SK-N-MC (cell line): ENCODE data around the gene ABCC2.

Experiments used
- DNase-seq: peaks from one replicate; pipeline ENCODE4 v3.0.0-alpha.2; 2011; ENCODE audit warnings: low read depth, low spot score
- H3K27ac ChIP-seq: fragments of 200-600 bp; sonication (generic); 2 replicates; pipeline ENCODE4 v1.5.1; 2016; ENCODE audit warnings: mixed run types
- H3K36me3 ChIP-seq: fragments of 200-600 bp; sonication (generic); 2 replicates; pipeline ENCODE4 v1.6.1; 2017; ENCODE audit warnings: antibody characterized with exemption, low read length, mixed read lengths; ENCODE audit not compliant: insufficient read depth
- H3K4me3 ChIP-seq: fragments of 200-600 bp; sonication (generic); 2 replicates; pipeline ENCODE4 v1.5.1; 2016
- H3K9ac ChIP-seq: fragments of 200-600 bp; sonication (generic); 2 replicates; pipeline ENCODE4 v1.8.0; 2017; ENCODE audit warnings: mixed run types, mixed read lengths; ENCODE audit not compliant: insufficient read length
- H3K9me3 ChIP-seq: fragments of 200-600 bp; sonication (generic); 2 replicates; pipeline ENCODE4 v1.6.1; 2017; ENCODE audit warnings: low read depth, mild to moderate bottlenecking, antibody characterized with exemption, low read length, moderate library complexity, mixed read lengths
- EZH2 ChIP-seq: fragments of 200-600 bp; sonication (generic); IDR thresholded peaks from one replicate; pipeline ENCODE4 v1.6.1; 2017; ENCODE audit warnings: antibody characterized with exemption
- FOXP2 ChIP-seq: optimal IDR thresholded peaks from 2 replicates; pipeline ENCODE3; 2011; ENCODE audit warnings: mild to moderate bottlenecking, moderate library complexity; ENCODE audit not compliant: insufficient read depth; ENCODE audit errors: extremely low read length, control extremely low read depth
- POLR2AphosphoS5 ChIP-seq: IDR thresholded peaks from 2 replicates; pipeline ENCODE4 v1.6.1; 2012; ENCODE audit warnings: mild to moderate bottlenecking, low read depth, low read length, borderline replicate concordance

ABCC2 gene

GRCh38 chr10:99748823-99749451 is 33.5 kb upstream of the ABCC2 start:
- peaks cover 17% of the 10 kb centered on the region for H3K36me3 ChIP-seq
- no peaks in the 10 kb centered on the region for H3K9me3 ChIP-seq
- H3K4me3 ChIP-seq, result no peak overlapping the region
- H3K9ac ChIP-seq, result no peak overlapping the region
- no peak for TF ChIP-seq FOXP2
- TF ChIP-seq EZH2, result no peak
- TF ChIP-seq POLR2AphosphoS5, result no peak
- no peak overlapping the region for H3K27ac ChIP-seq
- no peak for DNase-seq

GRCh38 chr10:99750641-99751040 is 31.8 kb upstream of the ABCC2 start:
- H3K9me3 ChIP-seq, result no peaks in the 10 kb centered on the region
- no peak overlapping the region for H3K27ac ChIP-seq
- no peak for TF ChIP-seq FOXP2
- TF ChIP-seq EZH2, result no peak
- TF ChIP-seq POLR2AphosphoS5, result no peak
- no peak overlapping the region for H3K4me3 ChIP-seq
- peaks cover 24% of the 10 kb centered on the region for H3K36me3 ChIP-seq
- H3K9ac ChIP-seq, result no peak overlapping the region
- no peak for DNase-seq

GRCh38 chr10:99754670-99755069 is 27.8 kb upstream of the ABCC2 start:
- Histone ChIP-seq H3K27ac (no peak overlapping the region), H3K4me3 (no peak overlapping the region), H3K9ac (no peak overlapping the region), H3K36me3 (peaks cover 22% of the 10 kb centered on the region), H3K9me3 (no peaks in the 10 kb centered on the region)
- TF ChIP-seq EZH2, result no peak
- no peak for DNase-seq

GRCh38 chr10:99756159-99756558 is 26.3 kb upstream of the ABCC2 start:
- H3K9me3 ChIP-seq, result no peaks in the 10 kb centered on the region
- H3K27ac ChIP-seq, result no peak overlapping the region
- TF ChIP-seq POLR2AphosphoS5 (no peak), EZH2 (no peak), FOXP2 (no peak)
- H3K36me3 ChIP-seq, result peaks cover 15% of the 10 kb centered on the region; the same call in 1 of the 2 replicates
- H3K9ac ChIP-seq, result no peak overlapping the region
- no peak for DNase-seq
- no peak overlapping the region for H3K4me3 ChIP-seq

GRCh38 chr10:99758211-99758891 is 24.1 kb upstream of the ABCC2 start:
- TF ChIP-seq POLR2AphosphoS5 (no peak), EZH2 (no peak), FOXP2 (no peak)
- no peak overlapping the region for H3K9ac ChIP-seq
- DNase-seq, result no peak
- no peak overlapping the region for H3K27ac ChIP-seq
- H3K9me3 ChIP-seq, result no peaks in the 10 kb centered on the region
- H3K4me3 ChIP-seq, result no peak overlapping the region
- peaks cover 15% of the 10 kb centered on the region; the same call in 1 of the 2 replicates for H3K36me3 ChIP-seq

GRCh38 chr10:99760321-99760720 is 22.1 kb upstream of the ABCC2 start:
- H3K9ac ChIP-seq, result no peak overlapping the region
- TF ChIP-seq POLR2AphosphoS5 (no peak), FOXP2 (no peak), EZH2 (no peak)
- no peak for DNase-seq
- no peaks in the 10 kb centered on the region for H3K9me3 ChIP-seq
- H3K27ac ChIP-seq, result no peak overlapping the region
- H3K4me3 ChIP-seq, result no peak overlapping the region
- H3K36me3 ChIP-seq, result peaks cover 6% of the 10 kb centered on the region; the same call in 1 of the 2 replicates

GRCh38 chr10:99761365-99761764 is 21.1 kb upstream of the ABCC2 start:
- H3K9ac ChIP-seq, result no peak overlapping the region
- H3K27ac ChIP-seq, result no peak overlapping the region
- no peaks in the 10 kb centered on the region for H3K9me3 ChIP-seq
- H3K4me3 ChIP-seq, result no peak overlapping the region
- TF ChIP-seq EZH2, result no peak
- TF ChIP-seq POLR2AphosphoS5, result no peak
- no peak for TF ChIP-seq FOXP2
- H3K36me3 ChIP-seq, result no peaks in the 10 kb centered on the region; the same call in 1 of the 2 replicates
- DNase-seq, result no peak

GRCh38 chr10:99765672-99766301 is 16.7 kb upstream of the ABCC2 start:
- H3K4me3 ChIP-seq, result no peak overlapping the region
- no peaks in the 10 kb centered on the region for H3K36me3 ChIP-seq
- no peaks in the 10 kb centered on the region for H3K9me3 ChIP-seq
- H3K27ac ChIP-seq, result no peak overlapping the region
- H3K9ac ChIP-seq, result no peak overlapping the region
- no peak for DNase-seq
- TF ChIP-seq EZH2 (no peak), POLR2AphosphoS5 (no peak), FOXP2 (no peak)

- H3K36me3 ChIP-seq, result no peaks in the 10 kb centered on the region
- no peak for DNase-seq
- no peak overlapping the region for H3K9ac ChIP-seq
- no peak for TF ChIP-seq EZH2
- TF ChIP-seq FOXP2, result no peak
- no peak for TF ChIP-seq POLR2AphosphoS5
- H3K9me3 ChIP-seq, result no peaks in the 10 kb centered on the region
- no peak overlapping the region for H3K4me3 ChIP-seq
- H3K27ac ChIP-seq, result no peak overlapping the region
These were observed 16.1 kb upstream of the ABCC2 start for GRCh38 chr10:99766302-99766681.
